Activated CD4-positive, alpha-beta memory T cell treated with anti-CD3 and anti-CD28 coated beads, Interleukin-2, amount 10 ng/mL, durations not matched to agents 7 days and 5 days (primary cell): Measurements from ENCODE around the gene TMEM247. TPM values are rescaled to one million over a fixed set of nuclear protein-coding genes. Genes with fewer than 3 reads are reported as not detected.
"Not testable (repeated sequence)": the region's sequence is repeated elsewhere in the genome, so short reads cannot be mapped to it uniquely, and the experiment has no call there.

ENCODE experiments used
- CTCF ChIA-PET: fragments of 350-600 bp; sonication (Branson Sonifier 250); formaldehyde crosslinking; loops from one replicate; lab custom pipeline; 2021; ENCODE audit warnings: antibody characterized with exemption, inconsistent platforms; lab: Charles Lee
- POLR2A ChIA-PET: fragments of 350-600 bp; sonication (Branson Sonifier 250); formaldehyde crosslinking; loops from one replicate; lab custom pipeline; 2021; ENCODE audit warnings: antibody characterized with exemption; lab: Charles Lee
- DNase-seq: peaks from one replicate; pipeline ENCODE4 v3.0.0-alpha.2; 2020
- H3K27ac Mint-ChIP-seq: one replicate; pipeline ENCODE4 v1.8.0; 2021; ENCODE audit warnings: mild to moderate bottlenecking, mixed read lengths
- H3K27me3 Mint-ChIP-seq: one replicate; pipeline ENCODE4 v1.8.0; 2021; ENCODE audit warnings: mixed read lengths
- H3K36me3 Mint-ChIP-seq: one replicate; pipeline ENCODE4 v1.8.0; 2021; ENCODE audit warnings: low read depth, mixed read lengths
- H3K4me1 Mint-ChIP-seq: one replicate; pipeline ENCODE4 v1.8.0; 2021; ENCODE audit warnings: mixed read lengths
- H3K4me3 Mint-ChIP-seq: one replicate; pipeline ENCODE4 v1.8.0; 2021; ENCODE audit warnings: mild to moderate bottlenecking, mixed read lengths
- H3K9me3 Mint-ChIP-seq: one replicate; pipeline ENCODE4 v1.8.0; 2021; ENCODE audit warnings: mixed read lengths
- total RNA-seq, 2 experiments: library from RNA; stranded (reverse); gene quantifications; one replicate each; pipeline ENCODE4 v1.2.3, GENCODE V29; 2021

TMEM247 gene
- total RNA-seq, 2 experiments from 2014 or later: not detected

DNA sequence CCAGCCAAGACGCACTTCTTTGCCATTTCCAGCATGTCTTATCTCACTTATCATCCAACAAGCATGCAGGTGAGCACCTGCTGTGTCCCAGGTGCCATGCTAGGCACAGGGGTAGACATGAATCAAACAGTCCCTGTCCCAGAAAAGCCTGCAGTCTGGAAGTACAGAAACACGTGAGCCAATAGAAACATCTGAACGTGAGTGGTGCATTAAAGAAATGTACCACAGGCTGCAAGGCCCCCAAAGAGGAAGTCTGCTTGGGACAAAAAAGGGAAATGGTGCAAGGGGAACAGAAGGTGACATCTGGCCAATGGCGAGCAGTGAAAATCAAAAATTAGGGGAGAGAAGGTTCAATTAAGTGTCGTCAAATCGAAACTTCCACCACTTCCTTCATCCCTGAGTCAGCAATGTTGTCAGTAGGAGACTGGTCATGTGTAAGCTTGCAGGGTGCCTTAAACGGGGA is 17.6 kb upstream of the TMEM247 start:
- no peak overlapping the region for H3K4me3 Mint-ChIP-seq
- H3K27me3 Mint-ChIP-seq: no peaks in the 10 kb centered on the region
- H3K27ac Mint-ChIP-seq: peak overlapping the region; percentile 12
- no peak for DNase-seq
- peaks cover 16% of the 10 kb centered on the region for H3K4me1 Mint-ChIP-seq
- H3K36me3 Mint-ChIP-seq: no peaks in the 10 kb centered on the region
- no peaks in the 10 kb centered on the region for H3K9me3 Mint-ChIP-seq
- CTCF ChIA-PET: interaction anchor here (0.8 to 3.8 kb wide), 9 partner anchors 16 to 451 kb away, joined by 3 to 14 read pairs (median 4); no protein-coding TSS in a partner anchor
- POLR2A ChIA-PET: interaction anchor here (1.3 kb wide), 1 partner anchor 189 kb away, joined by 3 read pairs; no protein-coding TSS in a partner anchor

DNA sequence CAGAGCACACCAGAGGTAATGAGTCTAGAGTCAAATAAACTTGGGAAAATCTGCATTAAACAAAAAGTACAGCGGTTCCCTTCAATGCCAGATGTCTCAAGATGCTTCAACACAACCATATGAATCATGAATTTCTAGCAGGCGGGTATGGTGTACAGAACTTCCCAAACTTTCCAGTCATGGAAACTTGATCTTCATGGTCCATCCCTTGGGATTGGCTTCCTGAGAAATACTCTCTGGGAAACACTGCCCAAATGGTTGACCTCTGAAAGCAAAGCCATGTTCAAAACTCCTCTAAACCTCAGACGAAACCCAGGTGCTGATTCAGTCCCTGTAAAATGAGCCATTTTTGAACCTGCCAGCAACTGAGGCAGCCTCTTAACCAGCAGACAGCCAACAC is 16.4 kb upstream of the TMEM247 start:
- no peaks in the 10 kb centered on the region for H3K9me3 Mint-ChIP-seq
- H3K4me3 Mint-ChIP-seq: no peak overlapping the region
- H3K4me1 Mint-ChIP-seq: peaks cover 16% of the 10 kb centered on the region
- no peak for DNase-seq
- no peaks in the 10 kb centered on the region for H3K36me3 Mint-ChIP-seq
- no peak overlapping the region for H3K27ac Mint-ChIP-seq
- CTCF ChIA-PET: interaction anchor here (1.0 to 3.8 kb wide), 6 partner anchors 82 to 479 kb away, joined by 3 to 12 read pairs (median 4); no protein-coding TSS in a partner anchor
- H3K27me3 Mint-ChIP-seq: no peaks in the 10 kb centered on the region
- POLR2A ChIA-PET: interaction anchor here (1.3 kb wide), 1 partner anchor 188 kb away, joined by 3 read pairs; no protein-coding TSS in a partner anchor

DNA sequence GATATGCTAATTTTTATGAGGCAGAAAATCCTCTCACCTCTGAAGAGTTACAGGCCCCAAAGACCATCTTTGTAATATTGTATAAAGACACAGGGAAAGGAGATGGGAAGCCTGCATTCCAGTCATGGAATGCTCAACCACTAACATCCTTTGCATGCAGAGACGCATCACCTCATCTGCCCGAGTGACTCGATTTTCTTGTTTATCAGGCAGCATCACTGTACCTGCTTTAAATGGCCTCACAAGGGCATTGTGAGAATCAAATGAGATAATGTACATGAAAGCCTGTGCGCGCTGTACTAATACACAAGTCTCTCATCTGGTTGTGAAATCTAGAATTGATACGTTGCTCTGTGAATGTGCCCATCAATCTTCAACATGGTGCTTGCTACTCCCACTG is 10.2 kb upstream of the TMEM247 start:
- H3K27ac Mint-ChIP-seq: no peak overlapping the region
- H3K36me3 Mint-ChIP-seq: no peaks in the 10 kb centered on the region
- peaks cover 2% of the 10 kb centered on the region for H3K4me1 Mint-ChIP-seq
- DNase-seq: no peak
- no peak overlapping the region for H3K4me3 Mint-ChIP-seq
- ChIA-PET POLR2A (no interaction called here), CTCF (interaction anchor here (1.4 kb wide), 1 partner anchor 8 kb away, joined by 3 read pairs; no protein-coding TSS in a partner anchor)
- H3K27me3 Mint-ChIP-seq: peaks cover 12% of the 10 kb centered on the region
- H3K9me3 Mint-ChIP-seq: no peaks in the 10 kb centered on the region

DNA sequence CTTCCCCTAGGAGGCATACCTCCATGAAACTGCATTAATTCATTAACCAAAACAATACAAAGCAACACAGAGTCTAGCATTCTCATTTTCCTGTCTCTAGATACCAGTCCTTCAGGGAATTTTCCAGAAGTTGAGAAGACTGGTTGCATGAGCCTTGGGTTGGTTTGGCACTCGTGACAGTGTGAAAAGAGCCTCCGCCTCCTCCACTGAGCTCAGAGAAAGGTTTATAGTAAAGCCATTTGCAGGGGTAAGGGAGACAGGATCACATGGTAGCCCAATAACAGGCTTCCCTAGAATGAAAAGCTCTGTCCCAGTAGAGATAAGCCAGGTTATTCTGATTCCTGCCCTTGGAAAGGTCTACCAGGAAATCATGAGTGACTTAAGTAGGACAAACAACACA is 9.7 kb upstream of the TMEM247 start:
- Mint-ChIP-seq H3K4me3 (no peak overlapping the region), H3K27me3 (peaks cover 18% of the 10 kb centered on the region), H3K36me3 (peaks cover 2% of the 10 kb centered on the region), H3K4me1 (peaks cover 2% of the 10 kb centered on the region), H3K9me3 (no peaks in the 10 kb centered on the region), H3K27ac (no peak overlapping the region)
- POLR2A ChIA-PET: no interaction called here
- DNase-seq: no peak
- CTCF ChIA-PET: interaction anchor here (0.9 to 1.4 kb wide), 3 partner anchors 9 to 181 kb away, joined by 3 to 4 read pairs (median 3); no protein-coding TSS in a partner anchor

GRCh38 chr2:46470114-46470628 is 9.2 kb upstream of the TMEM247 start:
- no peak overlapping the region for H3K27ac Mint-ChIP-seq
- H3K9me3 Mint-ChIP-seq: no peaks in the 10 kb centered on the region
- no peak overlapping the region for H3K4me3 Mint-ChIP-seq
- CTCF ChIA-PET: interaction anchor here (0.9 to 1.4 kb wide), 3 partner anchors 9 to 181 kb away, joined by 3 to 4 read pairs (median 3); no protein-coding TSS in a partner anchor
- POLR2A ChIA-PET: no interaction called here
- peaks cover 2% of the 10 kb centered on the region for H3K4me1 Mint-ChIP-seq
- DNase-seq: no peak
- H3K36me3 Mint-ChIP-seq: peaks cover 7% of the 10 kb centered on the region
- peaks cover 22% of the 10 kb centered on the region for H3K27me3 Mint-ChIP-seq

- Mint-ChIP-seq H3K4me1 (peaks cover 2% of the 10 kb centered on the region), H3K27ac (no peak overlapping the region), H3K4me3 (no peak overlapping the region), H3K9me3 (no peaks in the 10 kb centered on the region), H3K27me3 (peaks cover 28% of the 10 kb centered on the region), H3K36me3 (peaks cover 9% of the 10 kb centered on the region)
- CTCF ChIA-PET: interaction anchor here (0.9 kb wide), 1 partner anchor 12 kb away, joined by 4 read pairs; no protein-coding TSS in a partner anchor
- DNase-seq: no peak
- POLR2A ChIA-PET: no interaction called here
Observed at GRCh38 chr2:46471019-46471583, 8.3 kb upstream of the TMEM247 start.

DNA sequence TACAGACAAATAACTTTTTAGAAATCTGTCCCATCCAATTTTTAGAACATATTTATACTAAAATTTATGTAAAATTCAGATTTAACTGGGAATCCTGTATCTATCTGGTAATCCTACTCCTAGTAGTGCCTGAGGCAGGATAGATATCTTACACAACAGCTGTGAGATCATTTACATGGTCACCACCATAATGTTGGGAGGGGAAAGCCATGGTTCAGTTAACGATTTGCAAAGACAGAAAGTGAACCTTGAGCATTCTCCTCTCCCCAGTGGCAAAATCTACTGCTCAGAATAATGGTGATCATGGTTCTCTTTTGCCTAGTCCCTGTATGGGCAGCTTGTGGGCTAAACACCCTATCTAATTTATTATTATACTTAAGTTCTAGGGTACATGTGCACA is 7.7 kb upstream of the TMEM247 start:
- H3K4me3 Mint-ChIP-seq: no peak overlapping the region
- CTCF ChIA-PET: interaction anchor here (0.9 kb wide), 1 partner anchor 13 kb away, joined by 4 read pairs; no protein-coding TSS in a partner anchor
- peaks cover 2% of the 10 kb centered on the region for H3K9me3 Mint-ChIP-seq
- POLR2A ChIA-PET: no interaction called here
- H3K4me1 Mint-ChIP-seq: peaks cover 2% of the 10 kb centered on the region
- peaks cover 28% of the 10 kb centered on the region for H3K27me3 Mint-ChIP-seq
- H3K36me3 Mint-ChIP-seq: peaks cover 9% of the 10 kb centered on the region
- no peak overlapping the region for H3K27ac Mint-ChIP-seq
- DNase-seq: no peak

GRCh38 chr2:46472165-46472564 is 7.2 kb upstream of the TMEM247 start:
- CTCF ChIA-PET: not testable (repeated sequence)
- peaks cover 28% of the 10 kb centered on the region for H3K27me3 Mint-ChIP-seq

GRCh38 chr2:46477462-46477861 is 1.9 kb upstream of the TMEM247 start:
- peaks cover 33% of the 10 kb centered on the region for H3K4me1 Mint-ChIP-seq
- H3K9me3 Mint-ChIP-seq, POLR2A ChIA-PET, H3K4me3 Mint-ChIP-seq: not testable (repeated sequence)
- peak; percentile 67 for DNase-seq
- H3K36me3 Mint-ChIP-seq: peaks cover 12% of the 10 kb centered on the region
- H3K27ac Mint-ChIP-seq: peak overlapping the region; percentile 23
- CTCF ChIA-PET: interaction anchor here (1.3 to 1.4 kb wide), 2 partner anchors 15 to 300 kb away, joined by 3 to 4 read pairs; no protein-coding TSS in a partner anchor
- H3K27me3 Mint-ChIP-seq: peaks cover 24% of the 10 kb centered on the region

More at GRCh38 chr2:46472165-46472564, 7.2 kb upstream of the TMEM247 start:
- H3K4me1 Mint-ChIP-seq, H3K9me3 Mint-ChIP-seq, POLR2A ChIA-PET, H3K27ac Mint-ChIP-seq, H3K4me3 Mint-ChIP-seq, H3K36me3 Mint-ChIP-seq, DNase-seq: not testable (repeated sequence)

DNA sequence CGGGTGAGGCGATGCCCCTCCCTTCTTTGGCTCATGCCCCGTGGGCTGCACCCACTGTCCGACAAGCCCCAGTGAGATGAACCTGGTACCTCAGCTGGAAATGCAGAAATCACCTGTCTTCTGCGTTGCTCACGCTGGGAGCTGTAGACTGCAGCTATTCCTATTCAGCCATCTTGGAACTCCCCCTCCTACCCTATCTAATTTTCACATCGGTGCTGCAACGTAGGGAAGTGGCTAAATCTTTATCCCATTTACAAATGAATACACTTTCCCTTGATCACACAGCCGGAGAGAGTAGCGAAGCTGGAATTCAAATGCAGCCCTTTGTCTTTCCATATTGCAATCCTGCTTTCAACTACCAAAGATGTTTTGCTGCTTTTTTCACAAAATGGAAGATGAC is 1.4 kb upstream of the TMEM247 start:
- POLR2A ChIA-PET: no interaction called here
- Mint-ChIP-seq H3K4me3 (no peak overlapping the region), H3K9me3 (peaks cover 9% of the 10 kb centered on the region), H3K4me1 (peaks cover 33% of the 10 kb centered on the region), H3K27ac (no peak overlapping the region), H3K36me3 (peaks cover 12% of the 10 kb centered on the region), H3K27me3 (peaks cover 24% of the 10 kb centered on the region)
- CTCF ChIA-PET: interaction anchor here (1.4 kb wide), 1 partner anchor 16 kb away, joined by 4 read pairs; no protein-coding TSS in a partner anchor
- no peak for DNase-seq

GRCh38 chr2:46480562-46480961 is 1.2 kb downstream of the TMEM247 start:
- Mint-ChIP-seq H3K27me3 (peaks cover 3% of the 10 kb centered on the region), H3K27ac (no peak overlapping the region), H3K9me3 (peaks cover 9% of the 10 kb centered on the region), H3K4me3 (no peak overlapping the region), H3K36me3 (peaks cover 3% of the 10 kb centered on the region), H3K4me1 (peaks cover 33% of the 10 kb centered on the region)
- no peak for DNase-seq
- POLR2A ChIA-PET: interaction anchor here (1.0 kb wide), 1 partner anchor 10 kb away, joined by 3 read pairs; no protein-coding TSS in a partner anchor
- CTCF ChIA-PET: no interaction called here

DNA sequence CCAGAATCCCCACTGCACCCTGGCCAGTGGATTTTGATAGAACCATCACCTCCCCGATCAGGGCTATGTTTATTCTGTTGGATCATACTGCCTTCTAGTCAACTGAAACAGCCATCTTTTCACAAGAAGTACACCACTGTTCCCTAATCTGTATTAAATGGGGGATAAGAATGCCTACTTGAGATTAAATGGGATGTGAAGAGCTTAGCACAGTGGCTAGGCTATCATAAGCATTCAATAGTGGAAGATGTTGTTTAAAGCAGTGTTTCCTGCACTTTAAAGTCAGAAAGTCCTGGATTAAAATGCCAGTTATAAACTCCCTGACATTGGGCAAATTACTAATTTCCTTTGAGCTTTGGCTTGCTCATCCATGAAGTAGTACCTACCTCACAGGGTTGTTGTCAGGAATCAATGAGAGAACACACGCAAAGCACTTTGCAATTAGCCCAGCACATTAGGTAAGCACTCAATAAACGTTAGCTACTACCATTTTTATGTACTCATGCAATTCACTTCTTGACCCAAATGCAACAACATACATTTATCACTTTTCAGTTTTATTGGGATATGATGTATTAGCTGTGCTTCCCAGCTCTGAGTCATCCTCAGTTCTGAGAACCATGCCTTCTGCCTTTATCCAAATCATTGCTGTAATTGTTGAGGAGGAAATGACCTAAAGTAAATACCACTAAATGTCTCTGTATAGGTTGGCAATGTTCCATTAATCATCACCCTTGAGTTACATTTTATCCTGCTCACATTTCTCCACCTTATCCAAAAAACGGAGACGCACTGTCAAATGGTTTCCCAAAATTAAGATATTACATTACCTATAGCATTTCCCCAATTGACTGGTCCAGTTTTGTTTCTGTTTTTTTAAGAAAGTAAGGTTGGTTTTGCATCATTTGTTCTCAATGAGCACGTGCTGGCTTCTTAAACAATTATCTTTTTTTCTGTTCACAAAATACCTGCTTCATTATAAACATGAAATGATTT is 2.1 kb downstream of the TMEM247 start:
- Mint-ChIP-seq H3K9me3 (peaks cover 7% of the 10 kb centered on the region), H3K36me3 (peaks cover 3% of the 10 kb centered on the region), H3K4me1 (peaks cover 33% of the 10 kb centered on the region), H3K4me3 (no peak overlapping the region), H3K27ac (no peak overlapping the region), H3K27me3 (peaks cover 3% of the 10 kb centered on the region)
- ChIA-PET CTCF (no interaction called here), POLR2A (no interaction called here)
- DNase-seq: no peak
